GM19240 (cell line): Measurements from ENCODE around the gene KAT5.
"Not testable (repeated sequence)": the region's sequence is repeated elsewhere in the genome, so short reads cannot be mapped to it uniquely, and the experiment has no call there.

Experiments
- DNase-seq: peaks from one replicate; pipeline ENCODE4 v3.0.0; 2011; ENCODE audit warnings: low spot score; ENCODE audit not compliant: insufficient read length

Gene KAT5

GRCh38 chr11:65708451-65708850 lies 3.6 kb upstream of the KAT5 start:
- no peak for DNase-seq

GRCh38 chr11:65709661-65710060 lies 2.4 kb upstream of the KAT5 start:
- no peak for DNase-seq

DNA sequence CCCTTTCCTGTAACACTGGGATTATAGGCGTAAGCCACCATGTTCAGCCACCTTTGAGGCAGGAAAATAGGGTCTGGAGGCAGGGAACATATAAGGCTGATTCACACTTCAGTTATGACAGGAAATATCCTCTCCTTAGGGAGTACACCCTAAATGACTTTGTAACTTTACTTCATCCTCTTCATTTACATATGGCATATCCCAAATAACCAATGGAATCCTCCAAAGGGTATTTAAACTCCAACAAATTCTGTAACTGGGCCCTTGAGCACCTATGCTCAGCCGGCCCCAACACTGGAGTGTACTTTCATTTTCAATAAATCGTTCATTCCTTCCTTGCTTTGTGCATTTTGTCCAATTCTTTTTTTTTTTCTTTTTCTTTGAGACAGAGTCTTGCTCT lies 1.6 kb upstream of the KAT5 start:
- no peak for DNase-seq

DNA sequence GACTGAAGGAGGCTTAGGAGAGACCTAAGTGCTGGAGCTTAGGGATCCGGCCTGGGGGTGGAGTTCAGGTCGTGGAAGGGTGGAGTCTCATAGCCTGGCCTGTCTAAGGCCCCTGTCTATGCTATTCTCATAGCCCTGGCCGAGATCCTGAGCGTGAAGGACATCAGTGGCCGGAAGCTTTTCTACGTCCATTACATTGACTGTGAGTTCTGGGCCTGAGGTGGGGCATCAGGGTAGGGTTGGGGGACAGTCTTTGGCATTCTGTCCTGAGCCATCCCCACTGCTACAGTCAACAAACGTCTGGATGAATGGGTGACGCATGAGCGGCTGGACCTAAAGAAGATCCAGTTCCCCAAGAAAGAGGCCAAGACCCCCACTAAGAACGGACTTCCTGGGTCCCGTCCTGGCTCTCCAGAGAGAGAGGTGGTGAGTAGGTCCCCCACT lies 603 bp downstream of the KAT5 start:
- no peak for DNase-seq

DNA sequence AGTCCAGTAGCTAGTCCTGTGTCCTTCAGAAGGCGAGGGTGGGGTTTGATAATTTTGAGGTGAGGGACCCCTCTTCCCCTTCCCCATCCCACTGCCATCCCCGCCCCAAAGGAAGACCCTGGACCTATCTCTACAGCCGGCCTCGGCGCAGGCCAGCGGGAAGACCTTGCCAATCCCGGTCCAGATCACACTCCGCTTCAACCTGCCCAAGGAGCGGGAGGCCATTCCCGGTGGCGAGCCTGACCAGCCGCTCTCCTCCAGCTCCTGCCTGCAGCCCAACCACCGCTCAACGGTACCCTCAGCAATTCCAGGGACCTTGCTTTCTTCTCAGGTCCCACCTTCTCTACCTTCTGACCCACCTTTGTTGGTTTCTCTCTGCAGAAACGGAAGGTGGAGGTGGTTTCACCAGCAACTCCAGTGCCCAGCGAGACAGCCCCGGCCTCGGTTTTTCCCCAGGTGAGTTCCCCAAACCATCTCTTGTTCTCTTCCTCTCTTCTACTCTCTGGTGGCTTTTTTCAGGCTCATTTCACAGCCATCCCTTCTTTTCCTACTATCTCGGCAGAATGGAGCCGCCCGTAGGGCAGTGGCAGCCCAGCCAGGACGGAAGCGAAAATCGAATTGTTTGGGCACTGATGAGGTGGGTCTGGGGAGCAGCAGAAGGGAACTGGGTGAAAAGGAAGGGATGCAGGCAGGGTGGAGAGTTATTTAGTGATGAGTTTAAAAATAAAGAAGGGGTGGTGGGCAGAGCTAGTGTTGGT lies 1.3 kb downstream of the KAT5 start:
- DNase-seq = no peak

DNA sequence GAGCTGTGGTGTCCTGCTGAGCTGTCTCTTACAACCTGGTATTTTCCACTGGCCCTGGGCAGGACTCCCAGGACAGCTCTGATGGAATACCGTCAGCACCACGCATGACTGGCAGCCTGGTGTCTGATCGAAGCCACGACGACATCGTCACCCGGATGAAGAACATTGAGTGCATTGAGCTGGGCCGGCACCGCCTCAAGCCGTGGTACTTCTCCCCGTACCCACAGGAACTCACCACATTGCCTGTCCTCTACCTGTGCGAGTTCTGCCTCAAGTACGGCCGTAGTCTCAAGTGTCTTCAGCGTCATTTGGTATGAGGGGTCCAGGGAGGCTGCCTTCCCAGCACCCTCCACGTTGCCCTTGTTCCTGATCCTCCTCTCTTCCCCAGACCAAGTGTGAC lies 2.4 kb downstream of the KAT5 start:
- no peak for DNase-seq

GRCh38 chr11:65716302-65716701 lies 4.2 kb downstream of the KAT5 start:
- DNase-seq = no peak

DNA sequence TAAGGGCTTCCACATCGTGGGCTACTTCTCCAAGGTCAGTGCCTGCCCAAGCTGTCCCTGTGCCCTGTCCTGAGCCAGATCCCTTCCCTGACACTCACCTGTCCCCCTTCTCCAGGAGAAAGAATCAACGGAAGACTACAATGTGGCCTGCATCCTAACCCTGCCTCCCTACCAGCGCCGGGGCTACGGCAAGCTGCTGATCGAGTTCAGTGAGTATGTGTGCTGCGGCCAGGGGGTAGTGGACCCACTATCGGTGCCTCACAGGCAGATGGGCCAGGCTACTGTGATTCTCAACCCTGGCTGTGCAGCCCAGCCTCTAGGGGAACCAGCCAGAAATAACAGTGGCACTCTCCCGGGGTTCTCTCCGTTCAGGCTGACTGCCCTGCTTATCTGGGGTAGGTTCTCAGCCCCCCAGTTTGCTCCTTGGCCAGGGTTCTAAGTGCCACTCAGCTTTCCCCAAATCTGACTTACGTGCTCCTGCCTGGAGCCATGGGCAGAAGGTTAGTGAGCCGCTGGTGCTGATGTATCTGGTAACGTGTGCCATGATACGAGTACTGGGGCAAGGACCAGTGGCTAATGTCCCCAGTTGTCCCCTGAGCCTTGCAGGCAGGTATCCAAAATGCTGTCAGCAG lies 4.8 kb downstream of the KAT5 start:
- DNase-seq = no peak

- no peak for DNase-seq
These were observed 5.9 kb downstream of the KAT5 start for GRCh38 chr11:65717906-65718305.

GRCh38 chr11:65718531-65718930 lies 6.5 kb downstream of the KAT5 start:
- no peak for DNase-seq

GRCh38 chr11:65718964-65719492 lies 7.0 kb downstream of the KAT5 start:
- DNase-seq = no peak

DNA sequence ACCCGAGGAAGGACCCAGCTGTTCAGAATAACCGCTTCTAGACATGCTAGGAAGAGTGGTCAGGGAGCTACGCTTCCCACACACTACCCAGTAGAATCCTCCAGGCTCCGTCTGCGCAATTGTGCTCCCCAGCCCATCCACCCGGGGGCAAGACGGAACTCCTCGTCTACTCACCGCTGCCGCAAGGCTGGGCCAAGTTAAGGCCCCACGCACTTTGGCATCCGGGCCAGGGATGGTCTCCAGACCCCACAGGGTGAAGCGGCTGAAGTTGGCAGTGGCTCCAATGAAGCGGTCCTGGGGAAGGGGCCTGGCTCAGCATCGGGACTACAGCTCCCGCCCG lies 7.8 kb downstream of the KAT5 start:
- no peak for DNase-seq

DNA sequence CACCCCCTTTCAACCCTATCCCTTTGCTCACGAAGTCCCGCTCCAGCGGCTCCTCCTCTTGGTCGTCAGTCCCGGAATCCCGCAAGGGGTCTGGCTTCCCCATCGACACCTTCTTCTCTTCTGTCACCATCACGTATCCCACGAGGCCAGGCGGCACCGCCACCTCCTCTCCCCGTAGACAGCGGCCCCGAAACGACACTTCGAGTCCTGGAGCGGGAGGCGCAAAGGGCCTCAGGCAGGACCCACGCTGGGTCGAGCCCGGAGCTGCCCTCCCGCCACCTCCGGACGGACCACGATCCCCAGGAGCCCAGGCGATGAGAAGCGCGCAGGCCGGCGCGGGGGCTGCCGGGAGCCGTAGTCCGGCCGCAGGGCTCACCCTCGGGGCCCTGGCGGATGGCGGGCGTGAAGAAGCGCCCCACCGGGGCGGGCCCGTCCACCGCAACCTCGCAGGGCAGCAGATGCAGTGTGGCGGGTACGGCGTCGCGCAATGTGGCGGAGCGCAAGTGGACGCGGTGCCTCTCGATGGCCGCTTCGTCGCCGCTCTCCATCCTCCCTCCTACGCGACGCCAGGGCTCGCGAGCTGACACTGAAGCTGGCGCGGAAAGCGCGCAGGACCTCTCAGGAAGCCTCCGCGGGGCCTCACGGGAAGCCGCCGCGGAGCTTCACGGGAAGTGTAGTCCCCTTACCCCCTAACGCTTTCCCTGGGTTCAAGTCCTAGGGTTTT lies 8.3 kb downstream of the KAT5 start, which contains the start of gene RNASEH2C:
RNASEH2C (minus strand) TSS at position 588 of the 724 bp plus-strand sequence; CDS start at position 548, 40 bp downstream.
- peak; percentile 78 for DNase-seq

DNA sequence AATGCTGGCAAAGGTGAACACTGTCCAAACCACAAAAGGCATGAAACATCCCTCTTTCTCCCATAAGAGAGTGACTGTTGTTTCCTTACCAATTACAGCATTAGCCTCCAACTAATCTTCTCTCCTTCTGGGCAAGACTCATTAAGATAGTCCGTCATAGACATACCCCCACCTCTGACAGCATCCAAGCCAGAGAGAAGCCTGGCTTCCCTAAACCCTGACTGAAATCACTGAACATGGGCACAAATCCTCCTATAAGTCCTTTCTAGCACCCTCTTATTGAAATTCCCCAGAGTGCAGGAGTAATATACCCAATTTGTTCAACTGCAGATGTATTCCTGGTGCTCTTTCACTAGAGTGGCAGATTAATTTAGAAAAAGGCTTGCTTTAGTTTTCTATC lies 10.2 kb downstream of the KAT5 start:
- DNase-seq = no peak

DNA sequence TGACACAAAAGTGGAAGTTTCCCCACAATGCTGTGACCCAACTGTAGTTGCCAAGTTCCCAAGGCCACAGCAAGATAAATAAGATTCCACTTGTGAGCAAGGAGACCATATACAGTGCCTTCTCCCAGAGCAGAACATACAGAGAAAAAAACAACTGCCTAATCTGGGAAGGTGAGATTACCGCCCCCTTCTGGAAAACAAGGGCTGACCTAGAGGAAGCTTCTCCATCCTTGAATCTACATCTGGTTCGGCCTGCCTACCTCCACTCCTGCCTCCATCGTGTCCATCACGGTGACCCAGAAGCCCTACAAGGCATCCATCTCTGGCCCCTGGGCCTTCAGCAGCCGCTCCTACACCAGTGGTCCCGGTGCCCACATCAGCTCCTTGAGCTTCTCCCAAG lies 14.6 kb downstream of the KAT5 start:
- DNase-seq = no peak

GRCh38 chr11:65727865-65728264 lies 15.8 kb downstream of the KAT5 start:
- DNase-seq = no peak

GRCh38 chr11:65730461-65730860 lies 18.4 kb downstream of the KAT5 start:
- DNase-seq = no peak

DNA sequence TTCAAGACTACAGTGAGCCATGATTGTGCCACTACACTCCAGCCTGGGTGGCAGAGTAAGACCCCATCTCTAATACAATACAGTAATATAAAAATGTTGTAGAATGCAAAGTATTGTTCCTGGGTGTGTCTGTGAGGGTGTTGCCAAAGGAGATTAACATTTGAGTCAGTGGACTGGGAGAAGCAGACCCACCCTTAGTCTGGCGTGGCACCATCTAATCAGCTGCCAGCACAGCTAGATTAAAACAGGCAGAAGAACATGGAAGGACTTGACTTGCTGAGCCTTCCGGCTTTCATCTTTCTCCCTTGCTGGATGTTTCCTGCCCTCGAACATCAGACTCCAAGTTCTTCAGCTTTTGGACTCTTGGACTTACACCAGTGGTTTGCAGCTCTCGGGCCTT lies 23.1 kb downstream of the KAT5 start:
- not testable (repeated sequence) for DNase-seq

- DNase-seq = no peak
These were observed 24.8 kb downstream of the KAT5 start for GRCh38 chr11:65736810-65737209.

DNA sequence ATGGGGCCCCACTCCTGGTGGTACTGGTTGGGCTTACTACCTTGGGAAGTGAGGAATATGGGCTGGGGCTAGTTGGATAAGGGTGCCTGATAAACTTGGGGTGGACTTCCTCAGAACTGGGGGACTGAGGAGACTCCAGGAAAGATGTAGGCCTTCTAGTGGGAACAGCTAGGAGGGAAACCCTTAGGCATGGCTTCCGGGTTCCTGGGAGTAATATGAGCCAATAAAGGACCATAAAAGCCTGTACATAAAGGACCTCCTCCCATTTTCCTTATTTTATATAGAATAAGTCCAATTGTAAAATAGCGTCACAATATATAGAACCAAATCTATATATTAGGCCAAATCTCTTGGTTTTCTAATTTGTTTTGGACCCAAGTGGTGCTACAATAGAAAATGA lies 27.0 kb downstream of the KAT5 start:
- no peak for DNase-seq

- DNase-seq = no peak
These were observed 29.1 kb downstream of the KAT5 start for GRCh38 chr11:65741185-65741584.

DNA sequence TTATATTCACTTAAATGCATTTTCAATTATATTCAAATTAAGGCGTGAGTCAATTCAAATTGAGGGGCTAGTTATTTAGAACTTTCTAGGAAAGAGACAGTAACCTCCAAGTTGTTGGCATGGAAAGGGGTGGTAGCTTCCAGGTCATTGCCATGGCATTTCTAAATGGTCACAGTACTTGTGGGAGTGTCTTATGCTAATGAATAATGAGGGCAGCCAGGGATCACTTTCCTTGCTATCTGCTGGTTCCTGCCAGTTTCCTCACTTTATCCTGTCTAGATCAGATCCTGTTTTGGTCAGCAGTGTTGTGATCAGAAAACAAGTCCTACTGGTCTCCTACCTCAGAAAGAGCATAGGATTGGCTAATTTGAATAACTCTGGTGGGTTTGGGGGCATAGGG lies 30.3 kb downstream of the KAT5 start:
- no peak for DNase-seq
